Hepatocyte (in vitro differentiated cells): ENCODE results near the gene USP33. TPM values are rescaled to one million over a fixed set of nuclear protein-coding genes. Genes with fewer than 3 reads are reported as not detected.

Experiments
- DNase-seq: peaks from one replicate; pipeline ENCODE4 v3.0.0-alpha.2; 2016; ENCODE audit warnings: low spot score
- H2AFZ ChIP-seq: fragments of 200-600 bp; sonication (generic); 2 replicates; pipeline ENCODE4 v1.6.0; 2016; ENCODE audit warnings: antibody characterized with exemption, mild to moderate bottlenecking
- H3K27ac ChIP-seq: fragments of 200-600 bp; sonication (generic); 2 replicates; pipeline ENCODE4 v1.5.1; 2016; ENCODE audit warnings: mild to moderate bottlenecking
- H3K27me3 ChIP-seq: fragments of 200-600 bp; sonication (generic); 2 replicates; pipeline ENCODE4 v1.6.1; 2016
- H3K36me3 ChIP-seq: fragments of 200-600 bp; sonication (generic); replicated peaks from 2 replicates; pipeline ENCODE4 v1.5.1; 2016; ENCODE audit warnings: low read depth; ENCODE audit not compliant: insufficient read depth
- H3K4me1 ChIP-seq: fragments of 200-600 bp; sonication (generic); 2 replicates; pipeline ENCODE4 v1.5.1; 2016; ENCODE audit warnings: mild to moderate bottlenecking, moderate library complexity; ENCODE audit not compliant: insufficient read depth
- H3K4me2 ChIP-seq: fragments of 200-600 bp; sonication (generic); 2 replicates; pipeline ENCODE4 v1.6.0; 2016
- H3K4me3 ChIP-seq: fragments of 200-600 bp; sonication (generic); 2 replicates; pipeline ENCODE4 v1.5.1; 2016; ENCODE audit warnings: mild to moderate bottlenecking
- H3K79me2 ChIP-seq: fragments of 200-600 bp; sonication (generic); 2 replicates; pipeline ENCODE4 v1.6.0; 2017; ENCODE audit warnings: mild to moderate bottlenecking
- H3K9me2 ChIP-seq: fragments of 200-600 bp; sonication (generic); replicated peaks from 2 replicates; pipeline ENCODE4 v1.6.0; 2017; ENCODE audit warnings: mild to moderate bottlenecking; ENCODE audit not compliant: insufficient read depth
- H3K9me3 ChIP-seq: fragments of 200-600 bp; sonication (generic); 2 replicates; pipeline ENCODE4 v1.5.1; 2016; ENCODE audit warnings: low read depth, mild to moderate bottlenecking
- H4K20me1 ChIP-seq: fragments of 200-600 bp; sonication (generic); 2 replicates; pipeline ENCODE4 v1.6.0; 2016; ENCODE audit warnings: mild to moderate bottlenecking; ENCODE audit not compliant: insufficient read depth, poor library complexity, severe bottlenecking
- EZH2 ChIP-seq: fragments of 200-600 bp; sonication (generic); IDR thresholded peaks from 2 replicates; pipeline ENCODE4 v1.6.1; 2016; ENCODE audit warnings: antibody characterized with exemption, mild to moderate bottlenecking, borderline replicate concordance
- EZH2phosphoT487 ChIP-seq: fragments of 200-600 bp; sonication (generic); IDR thresholded peaks from one replicate; pipeline ENCODE4 v1.6.1; 2018; ENCODE audit warnings: antibody characterized with exemption, mild to moderate bottlenecking, low read depth, moderate library complexity; ENCODE audit not compliant: unreplicated experiment, severe bottlenecking
- WGBS: methylation state at CpG from one replicate; pipeline ENCODE4 v1.1.6; 2016; ENCODE audit warnings: low lambda C conversion rate; ENCODE audit errors: missing lambda C conversion rate; 5-methylcytosine and 5-hydroxymethylcytosine counted together
- polyA plus RNA-seq: library from polyadenylated mRNA; unstranded; fragments of >200 nt; fragmentation: Nextera tagmentation; extraction: Ambion mirVana; gene quantifications from 2 replicates; pipeline ENCODE4 v1.2.1, GENCODE V29; 2016
- total RNA-seq: library from RNA; depleted of rRNA; stranded (reverse); fragments of >200 nt; gene quantifications from 2 replicates; pipeline ENCODE4 v1.2.3, GENCODE V29; 2014
- TF ChIP-seq, protein P1 (sequence below): fragments of 200-600 bp; sonication (generic); IDR thresholded peaks from 2 replicates; pipeline ENCODE4 v1.5.1; 2016; ENCODE audit warnings: antibody characterized with exemption, mild to moderate bottlenecking; ENCODE audit not compliant: poor library complexity

USP33 gene
- total and polyA plus RNA-seq, 2 experiments from 2014 or later: 36.3 to 81.5 TPM

DNA sequence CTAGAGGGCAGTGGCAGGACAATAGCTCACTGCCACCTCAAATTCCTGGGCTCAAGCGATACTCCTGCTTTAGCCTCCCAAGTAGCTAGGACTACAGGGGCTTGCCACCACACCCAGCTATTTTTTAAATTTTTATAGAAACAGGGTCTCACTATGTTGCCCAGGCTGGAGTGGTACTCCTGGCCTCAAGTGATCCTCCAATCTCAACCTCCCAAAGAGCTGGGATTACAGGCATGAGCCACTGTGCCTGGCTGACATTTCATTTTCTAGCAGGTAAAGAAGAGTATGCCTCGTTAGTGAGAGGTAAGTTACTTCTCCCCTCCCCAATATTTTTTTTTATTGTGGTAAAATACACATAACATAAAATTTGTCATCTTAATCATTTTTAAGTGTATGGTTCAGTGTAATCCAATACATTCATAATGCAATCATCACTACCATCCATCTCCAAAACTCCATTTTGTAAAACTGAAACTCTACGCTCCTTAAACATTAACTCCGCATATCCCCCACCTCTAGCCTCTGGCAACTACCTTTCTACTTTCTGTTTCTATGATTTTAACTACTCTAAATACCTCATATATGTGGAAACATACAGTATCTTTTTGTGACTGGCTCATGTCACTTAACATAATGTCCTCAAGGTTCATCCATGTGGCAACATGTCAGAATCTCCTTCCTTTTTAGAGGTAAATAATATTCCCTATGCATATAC lies 99.6 kb downstream of the USP33 start:
- Histone ChIP-seq H2AFZ (no peak overlapping the region), H3K27ac (no peak overlapping the region), H3K4me3 (no peak overlapping the region), H3K27me3 (no peaks in the 10 kb centered on the region), H3K36me3 (no peaks in the 10 kb centered on the region), H3K4me2 (no peak overlapping the region), H3K4me1 (no peaks in the 10 kb centered on the region), H3K9me3 (no peaks in the 10 kb centered on the region), H3K79me2 (peaks cover 100% of the 10 kb centered on the region), H4K20me1 (peaks cover 39% of the 10 kb centered on the region), H3K9me2 (no peaks in the 10 kb centered on the region)
- 85% methylated on average over 4 of the region's 4 CpGs for WGBS
- DNase-seq: no peak
- TF ChIP-seq, protein P1, sequence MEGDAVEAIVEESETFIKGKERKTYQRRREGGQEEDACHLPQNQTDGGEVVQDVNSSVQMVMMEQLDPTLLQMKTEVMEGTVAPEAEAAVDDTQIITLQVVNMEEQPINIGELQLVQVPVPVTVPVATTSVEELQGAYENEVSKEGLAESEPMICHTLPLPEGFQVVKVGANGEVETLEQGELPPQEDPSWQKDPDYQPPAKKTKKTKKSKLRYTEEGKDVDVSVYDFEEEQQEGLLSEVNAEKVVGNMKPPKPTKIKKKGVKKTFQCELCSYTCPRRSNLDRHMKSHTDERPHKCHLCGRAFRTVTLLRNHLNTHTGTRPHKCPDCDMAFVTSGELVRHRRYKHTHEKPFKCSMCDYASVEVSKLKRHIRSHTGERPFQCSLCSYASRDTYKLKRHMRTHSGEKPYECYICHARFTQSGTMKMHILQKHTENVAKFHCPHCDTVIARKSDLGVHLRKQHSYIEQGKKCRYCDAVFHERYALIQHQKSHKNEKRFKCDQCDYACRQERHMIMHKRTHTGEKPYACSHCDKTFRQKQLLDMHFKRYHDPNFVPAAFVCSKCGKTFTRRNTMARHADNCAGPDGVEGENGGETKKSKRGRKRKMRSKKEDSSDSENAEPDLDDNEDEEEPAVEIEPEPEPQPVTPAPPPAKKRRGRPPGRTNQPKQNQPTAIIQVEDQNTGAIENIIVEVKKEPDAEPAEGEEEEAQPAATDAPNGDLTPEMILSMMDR: no peak
- TF ChIP-seq EZH2phosphoT487: no peak

DNA sequence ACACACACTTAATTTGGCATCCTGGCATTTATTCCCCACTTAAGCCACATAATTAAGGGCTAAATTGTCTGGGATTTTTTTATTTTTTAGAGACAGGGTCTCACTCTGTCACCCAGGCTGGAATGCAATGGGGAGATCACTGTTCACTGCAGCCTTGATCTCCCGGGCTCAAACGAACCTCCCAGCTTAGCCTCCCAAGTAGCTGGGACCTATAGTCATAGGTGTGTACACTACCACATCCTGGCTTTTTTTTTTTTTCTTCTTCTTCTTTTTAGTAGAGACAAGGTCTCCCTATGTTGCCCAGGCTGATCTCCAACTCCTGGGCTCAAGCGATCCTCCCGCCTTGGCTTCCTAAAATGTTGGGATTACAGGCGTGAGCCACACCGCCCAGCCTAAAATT lies 101.4 kb downstream of the USP33 start:
- DNase-seq: no peak
- no peak overlapping the region for H3K4me3 ChIP-seq
- no peak overlapping the region for H3K4me2 ChIP-seq
- no peak overlapping the region for H3K27ac ChIP-seq
- TF ChIP-seq, protein P1: no peak
- no peak for TF ChIP-seq EZH2
- no peak for TF ChIP-seq EZH2phosphoT487
- H2AFZ ChIP-seq: no peak overlapping the region
- no peaks in the 10 kb centered on the region for H3K36me3 ChIP-seq
- 95% methylated on average over 6 of the region's 6 CpGs for WGBS
- H3K4me1 ChIP-seq: no peaks in the 10 kb centered on the region
- no peaks in the 10 kb centered on the region for H3K9me2 ChIP-seq
- peaks cover 100% of the 10 kb centered on the region for H3K79me2 ChIP-seq
- H3K27me3 ChIP-seq: no peaks in the 10 kb centered on the region
- H3K9me3 ChIP-seq: no peaks in the 10 kb centered on the region
- H4K20me1 ChIP-seq: peaks cover 28% of the 10 kb centered on the region

DNA sequence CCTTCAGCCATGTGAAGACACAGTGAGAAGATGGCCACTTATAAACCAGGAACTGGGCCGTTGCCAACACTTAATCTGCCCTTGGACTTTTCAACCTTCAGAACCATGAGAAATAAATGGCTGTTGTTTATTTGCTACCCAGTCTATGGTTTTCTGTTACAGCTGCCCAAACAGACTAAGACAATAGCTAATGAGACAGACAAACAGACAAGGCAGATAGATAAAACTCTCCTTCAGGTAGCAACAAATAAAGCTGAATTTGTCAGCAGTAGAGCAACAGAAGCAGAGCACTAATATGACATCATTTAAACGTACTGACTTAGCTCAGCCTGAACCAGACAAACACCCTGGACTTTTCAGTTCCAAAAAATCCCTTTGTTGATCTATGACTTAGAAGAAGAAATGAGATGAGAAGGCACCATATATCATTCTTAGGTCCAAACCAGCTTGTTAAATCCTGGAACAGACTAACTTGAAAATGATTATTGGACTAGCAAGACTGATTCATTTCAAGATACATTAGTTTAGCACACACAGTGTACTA lies 104.1 kb downstream of the USP33 start:
- Histone ChIP-seq H3K4me1 (no peaks in the 10 kb centered on the region), H3K27ac (peak overlapping the region; percentile 10), H3K79me2 (peaks cover 100% of the 10 kb centered on the region), H3K4me2 (no peak overlapping the region), H3K4me3 (no peak overlapping the region), H3K9me3 (no peaks in the 10 kb centered on the region), H4K20me1 (peaks cover 22% of the 10 kb centered on the region), H2AFZ (no peak overlapping the region), H3K9me2 (no peaks in the 10 kb centered on the region), H3K36me3 (no peaks in the 10 kb centered on the region), H3K27me3 (no peaks in the 10 kb centered on the region)
- peak; percentile 9 for DNase-seq
- TF ChIP-seq, protein P1: no peak
- TF ChIP-seq EZH2 (no peak), EZH2phosphoT487 (no peak)
- 49% methylated on average over 2 of the region's 2 CpGs for WGBS
